ENCODE data around the gene ACSS2.
"Not testable (repeated sequence)": the region's sequence is repeated elsewhere in the genome, so short reads cannot be mapped to it uniquely, and the experiment has no call there.

The ACSS2 gene

DNA sequence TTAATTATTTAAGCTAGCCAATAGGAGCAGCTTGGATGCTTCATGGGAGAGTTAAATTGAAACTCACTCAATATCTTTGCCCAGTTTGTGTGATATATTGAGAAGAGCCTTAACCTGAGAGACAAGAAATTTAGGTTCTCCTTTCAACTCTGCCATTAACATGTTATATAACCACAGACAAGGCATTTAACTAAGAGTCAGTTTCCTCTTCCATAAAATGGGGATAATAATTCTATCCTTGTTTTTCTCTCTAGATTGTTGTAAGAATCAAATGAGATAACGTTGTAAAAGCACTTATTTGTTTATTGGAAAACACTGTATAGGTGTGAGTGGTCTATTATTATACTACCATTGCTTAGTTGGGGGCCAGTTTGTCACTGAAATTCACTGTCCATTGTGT is 7.8 kb downstream of the ACSS2 start:
- Mint-ChIP-seq H3K27ac (no peak overlapping the region), H3K9me3 (no peaks in the 10 kb centered on the region), H3K36me3 (ENCODE audit: low read depth) (peaks cover 2% of the 10 kb centered on the region), H3K4me3 (no peak overlapping the region), H3K4me1 (no peaks in the 10 kb centered on the region), H3K27me3 (no peaks in the 10 kb centered on the region)
- no peak for DNase-seq
- no peak for ATAC-seq

GRCh38 chr20:34886122-34886521 is 9.7 kb downstream of the ACSS2 start:
- Mint-ChIP-seq H3K9me3 (no peaks in the 10 kb centered on the region), H3K4me3 (no peak overlapping the region), H3K36me3 (ENCODE audit: low read depth) (peaks cover 2% of the 10 kb centered on the region), H3K27ac (no peak overlapping the region), H3K4me1 (peaks cover 7% of the 10 kb centered on the region), H3K27me3 (no peaks in the 10 kb centered on the region)
- DNase-seq (no peak), ATAC-seq (no peak)

- Mint-ChIP-seq H3K27ac (no peak overlapping the region), H3K4me3 (no peak overlapping the region), H3K27me3 (no peaks in the 10 kb centered on the region), H3K9me3 (no peaks in the 10 kb centered on the region), H3K36me3 (ENCODE audit: low read depth) (peaks cover 2% of the 10 kb centered on the region), H3K4me1 (peaks cover 16% of the 10 kb centered on the region)
- ATAC-seq: no peak
- no peak for DNase-seq
Measured at GRCh38 chr20:34887023-34887422, 10.6 kb downstream of the ACSS2 start.

DNA sequence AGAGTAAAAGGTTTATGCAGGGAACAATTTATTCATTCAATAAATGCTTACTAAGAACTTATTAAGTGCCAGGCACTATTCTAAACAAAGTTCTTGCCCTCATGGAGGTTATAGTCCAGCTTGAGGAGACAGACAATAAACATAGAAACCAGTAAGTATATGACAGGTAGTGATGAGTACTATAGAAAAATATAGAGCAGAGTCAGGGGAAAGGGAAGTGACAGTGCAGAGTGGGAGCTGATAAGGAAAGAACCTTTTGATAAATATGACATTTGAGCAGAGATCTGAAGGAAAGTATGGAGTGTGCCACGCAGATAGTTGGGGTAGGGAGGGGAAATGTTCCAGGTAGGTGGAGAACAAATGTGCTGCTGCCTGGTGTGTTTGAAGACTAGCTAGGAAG is 12.1 kb downstream of the ACSS2 start:
- ATAC-seq: no peak
- no peak for DNase-seq
- peaks cover 23% of the 10 kb centered on the region for H3K4me1 Mint-ChIP-seq
- H3K4me3 Mint-ChIP-seq: no peak overlapping the region
- no peak overlapping the region for H3K27ac Mint-ChIP-seq
- no peaks in the 10 kb centered on the region for H3K9me3 Mint-ChIP-seq
- H3K36me3 Mint-ChIP-seq (ENCODE audit: low read depth): no peaks in the 10 kb centered on the region
- H3K27me3 Mint-ChIP-seq: no peaks in the 10 kb centered on the region

DNA sequence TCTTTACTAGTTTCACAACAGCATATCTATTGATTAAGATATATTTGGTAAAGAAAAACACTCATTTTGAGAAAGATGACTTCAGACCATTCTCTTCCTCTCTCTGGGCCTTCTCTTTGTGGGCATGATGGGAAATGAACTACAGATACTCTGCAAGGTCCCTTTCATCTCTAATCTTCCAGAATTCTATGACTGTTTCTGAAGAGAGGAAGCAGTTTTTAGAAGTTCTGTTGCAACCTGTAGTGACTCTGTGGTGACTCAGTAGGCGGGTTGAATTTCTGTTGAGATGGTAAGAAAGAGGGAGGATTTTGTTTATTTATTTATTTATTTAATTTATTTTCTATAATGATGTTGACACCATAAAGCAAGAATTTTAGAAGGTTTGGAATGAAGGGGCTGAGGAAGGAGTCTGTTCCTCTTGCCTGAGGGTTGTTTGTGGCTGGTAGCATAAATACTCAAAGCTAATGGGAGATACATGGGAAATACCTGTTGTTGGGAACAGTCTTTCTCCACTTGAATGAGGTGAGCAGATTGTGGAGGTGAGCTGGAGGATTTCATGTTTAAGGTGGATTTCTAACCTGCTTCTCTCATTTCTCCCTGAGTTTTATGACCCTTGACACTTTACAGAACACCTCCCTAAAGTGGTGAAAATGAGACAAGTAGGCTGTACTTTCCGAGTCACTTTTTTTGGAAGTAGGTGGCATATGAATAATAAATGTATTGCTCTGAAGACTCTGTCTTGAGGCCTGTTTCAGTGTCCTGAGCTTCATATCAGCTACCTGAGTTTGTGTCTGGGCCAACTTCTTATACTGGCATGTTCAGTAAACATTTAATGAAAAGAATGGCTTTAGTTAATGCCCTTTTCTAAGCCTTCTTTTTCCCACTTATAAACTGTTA is 15.0 kb downstream of the ACSS2 start:
- DNase-seq (peak; percentile 11), ATAC-seq (peak; percentile 91)
- Mint-ChIP-seq H3K4me3 (no peak overlapping the region), H3K27me3 (no peaks in the 10 kb centered on the region), H3K9me3 (no peaks in the 10 kb centered on the region), H3K36me3 (ENCODE audit: low read depth) (no peaks in the 10 kb centered on the region), H3K27ac (peak overlapping the region; percentile 30), H3K4me1 (peaks cover 23% of the 10 kb centered on the region)

- Mint-ChIP-seq H3K9me3 (no peaks in the 10 kb centered on the region), H3K27me3 (no peaks in the 10 kb centered on the region), H3K27ac (no peak overlapping the region), H3K4me1 (peaks cover 23% of the 10 kb centered on the region), H3K36me3 (ENCODE audit: low read depth) (no peaks in the 10 kb centered on the region), H3K4me3 (no peak overlapping the region)
- no peak for ATAC-seq
- no peak for DNase-seq
Measured at GRCh38 chr20:34892671-34893070, 16.3 kb downstream of the ACSS2 start.

DNA sequence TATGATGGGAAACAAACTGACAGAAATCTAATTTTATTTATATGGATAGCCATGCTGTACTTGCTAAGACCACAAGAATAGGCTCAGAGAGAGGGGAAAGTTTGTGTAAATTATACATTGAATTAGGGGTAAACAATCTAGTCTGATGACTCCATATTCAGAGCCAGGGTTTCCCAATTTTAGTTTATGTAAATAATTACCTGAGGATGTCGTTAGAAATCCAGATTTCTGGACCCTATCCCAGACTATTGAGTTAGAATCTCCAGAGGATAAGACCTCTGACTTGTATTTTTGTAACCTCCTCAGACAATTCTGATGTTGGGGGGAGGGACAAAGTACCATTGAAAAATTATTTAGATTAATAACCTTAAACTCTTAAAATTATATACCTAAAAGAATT is 18.3 kb downstream of the ACSS2 start:
- Mint-ChIP-seq H3K4me1 (peaks cover 23% of the 10 kb centered on the region), H3K9me3 (no peaks in the 10 kb centered on the region), H3K27me3 (no peaks in the 10 kb centered on the region), H3K4me3 (no peak overlapping the region), H3K36me3 (ENCODE audit: low read depth) (no peaks in the 10 kb centered on the region), H3K27ac (no peak overlapping the region)
- ATAC-seq (no peak), DNase-seq (no peak)

GRCh38 chr20:34895465-34895864 is 19.1 kb downstream of the ACSS2 start:
- H3K36me3 Mint-ChIP-seq (ENCODE audit: low read depth): no peaks in the 10 kb centered on the region
- H3K4me3 Mint-ChIP-seq: no peak overlapping the region
- no peak for ATAC-seq
- DNase-seq: no peak
- no peak overlapping the region for H3K27ac Mint-ChIP-seq
- peaks cover 20% of the 10 kb centered on the region for H3K4me1 Mint-ChIP-seq
- no peaks in the 10 kb centered on the region for H3K9me3 Mint-ChIP-seq
- no peaks in the 10 kb centered on the region for H3K27me3 Mint-ChIP-seq

DNA sequence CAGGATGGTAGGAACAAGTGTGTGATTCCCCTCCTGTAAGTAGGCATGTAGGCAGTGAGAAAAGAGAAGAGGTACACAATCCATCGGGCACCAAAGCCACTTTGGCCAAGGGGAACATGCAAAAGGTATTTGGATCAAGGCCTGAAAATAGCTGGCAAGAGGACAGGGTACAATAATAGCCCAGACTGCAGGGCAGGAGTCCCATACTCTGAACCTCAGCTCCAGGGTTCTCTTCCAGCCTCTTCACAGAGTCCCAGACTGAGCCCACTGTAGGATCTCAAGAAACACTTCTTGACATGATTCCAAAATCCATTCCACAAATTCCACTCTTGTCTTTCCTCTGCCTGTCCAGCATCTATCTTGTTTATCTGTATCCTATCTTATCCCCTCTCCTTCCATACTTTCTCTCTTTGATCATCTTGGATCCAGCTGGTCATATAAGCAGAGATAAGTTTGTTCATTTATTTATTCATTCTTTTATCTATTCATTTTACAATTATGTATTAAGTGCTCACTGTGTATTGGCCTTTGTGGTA is 19.7 kb downstream of the ACSS2 start:
- Mint-ChIP-seq H3K4me1 (peaks cover 16% of the 10 kb centered on the region), H3K27ac (no peak overlapping the region), H3K4me3 (no peak overlapping the region), H3K27me3 (no peaks in the 10 kb centered on the region), H3K9me3 (no peaks in the 10 kb centered on the region), H3K36me3 (ENCODE audit: low read depth) (no peaks in the 10 kb centered on the region)
- ATAC-seq: no peak
- DNase-seq: no peak

- not testable (repeated sequence) for ATAC-seq; H3K4me1 Mint-ChIP-seq; H3K4me3 Mint-ChIP-seq; H3K36me3 Mint-ChIP-seq (ENCODE audit: low read depth); H3K9me3 Mint-ChIP-seq; DNase-seq; H3K27ac Mint-ChIP-seq; H3K27me3 Mint-ChIP-seq
Measured at GRCh38 chr20:34898129-34898528, 21.7 kb downstream of the ACSS2 start.

GRCh38 chr20:34898731-34899130 is 22.3 kb downstream of the ACSS2 start:
- not testable (repeated sequence) for H3K4me3 Mint-ChIP-seq; DNase-seq; H3K27ac Mint-ChIP-seq; H3K4me1 Mint-ChIP-seq; H3K36me3 Mint-ChIP-seq (ENCODE audit: low read depth); ATAC-seq; H3K9me3 Mint-ChIP-seq; H3K27me3 Mint-ChIP-seq

GRCh38 chr20:34904202-34904621 is 27.8 kb downstream of the ACSS2 start:
- H3K36me3 Mint-ChIP-seq (ENCODE audit: low read depth): no peaks in the 10 kb centered on the region
- ATAC-seq (no peak), DNase-seq (no peak)
- no peak overlapping the region for H3K27ac Mint-ChIP-seq
- H3K27me3 Mint-ChIP-seq: no peaks in the 10 kb centered on the region
- H3K4me3 Mint-ChIP-seq: no peak overlapping the region
- no peaks in the 10 kb centered on the region for H3K9me3 Mint-ChIP-seq
- H3K4me1 Mint-ChIP-seq: peaks cover 3% of the 10 kb centered on the region

DNA sequence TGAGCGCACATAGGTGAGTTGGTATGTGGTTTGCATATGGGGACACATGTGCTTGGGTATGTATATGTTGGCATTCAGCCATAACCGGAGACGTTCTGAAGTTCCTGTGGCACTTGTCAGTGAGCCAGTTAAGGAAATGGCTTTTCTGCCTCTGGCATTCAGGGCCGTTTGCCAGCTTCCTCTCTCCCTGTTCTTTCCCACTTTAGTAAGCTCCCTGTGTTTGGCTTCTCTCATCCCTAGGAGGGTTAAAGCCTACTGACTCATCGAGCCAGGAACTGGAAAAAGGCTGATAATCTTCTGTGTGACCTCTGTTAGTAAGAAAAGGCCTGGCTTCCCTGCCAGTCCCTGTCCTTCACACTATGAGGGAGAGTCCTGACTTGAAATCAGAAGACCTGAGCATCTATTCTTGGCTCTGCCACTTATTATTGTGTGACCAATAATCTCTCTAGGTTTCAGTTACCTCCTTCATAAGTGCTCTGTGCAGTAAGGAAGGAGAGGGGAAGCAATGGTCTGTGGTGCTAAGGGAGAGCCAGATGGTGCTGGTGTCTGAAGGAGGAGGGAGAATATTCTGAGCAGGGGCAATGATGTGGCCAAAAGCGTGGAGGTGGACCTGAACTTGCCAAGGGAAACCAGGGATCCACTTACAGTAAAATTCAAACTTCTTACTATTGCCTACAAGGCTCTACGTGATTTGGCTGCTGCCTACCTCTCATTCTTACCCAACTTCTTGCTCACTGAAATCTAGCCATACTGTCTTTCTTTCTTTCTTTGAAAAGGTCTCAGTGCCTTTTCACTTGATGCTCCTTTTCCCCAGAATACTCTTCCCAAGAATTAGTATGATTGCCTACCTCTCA is 31.4 kb downstream of the ACSS2 start:
- no peaks in the 10 kb centered on the region for H3K27me3 Mint-ChIP-seq
- DNase-seq (no peak), ATAC-seq (no peak)
- no peaks in the 10 kb centered on the region for H3K9me3 Mint-ChIP-seq
- H3K4me1 Mint-ChIP-seq: peaks cover 3% of the 10 kb centered on the region
- no peaks in the 10 kb centered on the region for H3K36me3 Mint-ChIP-seq (ENCODE audit: low read depth)
- no peak overlapping the region for H3K27ac Mint-ChIP-seq
- no peak overlapping the region for H3K4me3 Mint-ChIP-seq

DNA sequence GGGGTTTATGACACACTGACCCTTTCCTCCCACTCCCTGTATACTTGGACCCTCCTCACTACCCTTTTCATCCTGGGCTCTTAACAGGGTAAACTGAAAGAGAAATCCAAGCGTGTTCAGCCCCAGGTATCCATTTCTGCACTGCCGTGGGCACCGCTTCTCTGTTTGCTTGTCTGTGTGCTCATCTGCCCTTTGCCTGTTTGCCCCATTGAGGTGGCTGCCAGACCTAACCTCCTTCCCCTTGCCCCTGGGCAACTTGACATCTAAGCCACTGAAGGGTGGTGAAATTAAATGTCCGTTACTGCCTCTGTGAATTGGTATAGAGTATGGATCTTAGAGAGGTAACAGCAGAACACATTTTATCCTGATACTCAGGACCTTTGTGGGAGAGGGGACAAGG is 38.7 kb downstream of the ACSS2 start:
- H3K27me3 Mint-ChIP-seq: no peaks in the 10 kb centered on the region
- DNase-seq (no peak), ATAC-seq (no peak)
- peaks cover 13% of the 10 kb centered on the region for H3K4me1 Mint-ChIP-seq
- peaks cover 2% of the 10 kb centered on the region for H3K36me3 Mint-ChIP-seq (ENCODE audit: low read depth)
- no peaks in the 10 kb centered on the region for H3K9me3 Mint-ChIP-seq
- no peak overlapping the region for H3K4me3 Mint-ChIP-seq
- no peak overlapping the region for H3K27ac Mint-ChIP-seq
